ENCODE results near the gene UBAC2. TPM values are rescaled to one million over a fixed set of nuclear protein-coding genes. Genes with fewer than 3 reads are reported as not detected.

Gene UBAC2
- total RNA-seq, 1 experiment from 2014 or later, result 80.3 TPM

- Histone ChIP-seq H3K4me1 (replicated peaks; ENCODE audit: insufficient read depth) (no peaks in the 10 kb centered on the region), H3K4me2 (no peak overlapping the region), H3K9me3 (ENCODE audit: insufficient read depth, low read depth) (no peaks in the 10 kb centered on the region), H3K27ac (no peak overlapping the region), H3K79me2 (ENCODE audit: low read depth) (no peaks in the 10 kb centered on the region), H4K20me1 (ENCODE audit: insufficient read depth) (peaks cover 2% of the 10 kb centered on the region; the same call in 1 of the 2 replicates), H2AFZ (no peak overlapping the region), H3K4me3 (no peak overlapping the region), H3K36me3 (ENCODE audit: low read depth) (0 out of 2 replicates have a peak, but pooled peaks cover 15% of the 10 kb centered on the region), H3K9me2 (ENCODE audit: insufficient read depth) (no peaks in the 10 kb centered on the region), H3K27me3 (ENCODE audit: insufficient read depth, low read depth) (no peaks in the 10 kb centered on the region), H3F3A (ENCODE audit: insufficient read depth, low read depth) (no peaks in the 10 kb centered on the region)
- ChIA-PET POLR2A (ENCODE audit: unreplicated experiment) (no interaction called here), CTCF (no interaction called here)
- intact Hi-C loops (cut with micrococcal nuclease; ENCODE audit: unreplicated experiment), result no loop called here
- no TSS peak for BruUV-seq (replicated peaks)
- TF ChIP-seq EZH2 (IDR thresholded peaks at IDR 0.05; ENCODE audit: low read depth), result no peak
- TF ChIP-seq CTCF (conservative IDR thresholded peaks at IDR 0.05), result no peak
- DNase-seq, result no peak
Observed at GRCh38 chr13:99357131-99357596, 156.5 kb downstream of the UBAC2 start.

- Histone ChIP-seq H2AFZ (no peak overlapping the region), H3K4me2 (no peak overlapping the region), H3K36me3 (ENCODE audit: low read depth) (0 out of 2 replicates have a peak, but pooled peaks cover 23% of the 10 kb centered on the region), H3K27ac (no peak overlapping the region), H3K4me1 (replicated peaks; ENCODE audit: insufficient read depth) (no peaks in the 10 kb centered on the region), H4K20me1 (ENCODE audit: insufficient read depth) (peaks cover 3% of the 10 kb centered on the region; the same call in 1 of the 2 replicates), H3F3A (ENCODE audit: insufficient read depth, low read depth) (no peaks in the 10 kb centered on the region), H3K27me3 (ENCODE audit: insufficient read depth, low read depth) (no peaks in the 10 kb centered on the region), H3K4me3 (no peak overlapping the region), H3K9me3 (ENCODE audit: insufficient read depth, low read depth) (no peaks in the 10 kb centered on the region), H3K9me2 (ENCODE audit: insufficient read depth) (no peaks in the 10 kb centered on the region), H3K79me2 (ENCODE audit: low read depth) (no peaks in the 10 kb centered on the region)
- ChIA-PET CTCF (no interaction called here), POLR2A (ENCODE audit: unreplicated experiment) (no interaction called here)
- no TSS peak for BruUV-seq (replicated peaks)
- DNase-seq, result no peak
- intact Hi-C loops (cut with micrococcal nuclease; ENCODE audit: unreplicated experiment), result no loop called here
- TF ChIP-seq EZH2 (IDR thresholded peaks at IDR 0.05; ENCODE audit: low read depth), result no peak
- TF ChIP-seq CTCF (conservative IDR thresholded peaks at IDR 0.05), result no peak
Observed at GRCh38 chr13:99357941-99358340, 157.3 kb downstream of the UBAC2 start.

DNA sequence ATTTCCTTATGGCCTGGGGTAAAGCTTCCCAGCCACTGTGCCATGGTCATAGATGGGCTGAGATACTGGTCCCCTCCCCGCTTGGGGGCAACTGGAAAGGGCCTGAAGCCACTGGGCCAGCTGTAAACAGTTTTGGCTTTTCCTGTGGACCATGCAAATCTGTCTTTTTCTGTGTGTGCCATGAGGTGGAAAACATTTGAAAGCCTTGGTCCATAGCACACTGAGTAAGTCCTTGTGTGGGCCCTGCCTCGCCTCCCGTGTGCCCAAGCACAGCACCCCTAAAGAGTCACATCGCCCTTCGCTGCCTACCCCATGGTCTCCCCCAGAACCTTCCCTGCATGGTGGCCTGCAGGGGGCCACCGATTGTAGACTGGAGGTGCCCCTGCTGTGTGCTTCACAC lies 158.9 kb downstream of the UBAC2 start:
- Histone ChIP-seq H3K4me3 (no peak overlapping the region), H3K4me1 (replicated peaks; ENCODE audit: insufficient read depth) (no peaks in the 10 kb centered on the region), H4K20me1 (ENCODE audit: insufficient read depth) (peaks cover 3% of the 10 kb centered on the region), H3F3A (ENCODE audit: insufficient read depth, low read depth) (peaks cover 4% of the 10 kb centered on the region; the same call in 1 of the 2 replicates), H3K4me2 (no peak overlapping the region), H3K79me2 (ENCODE audit: low read depth) (0 out of 2 replicates have a peak, but pooled peaks cover 3% of the 10 kb centered on the region), H3K27me3 (ENCODE audit: insufficient read depth, low read depth) (no peaks in the 10 kb centered on the region), H3K9me3 (ENCODE audit: insufficient read depth, low read depth) (no peaks in the 10 kb centered on the region), H3K36me3 (ENCODE audit: low read depth) (0 out of 2 replicates have a peak, but pooled peaks cover 26% of the 10 kb centered on the region), H2AFZ (no peak overlapping the region), H3K9me2 (ENCODE audit: insufficient read depth) (no peaks in the 10 kb centered on the region), H3K27ac (no peak overlapping the region)
- TF ChIP-seq CTCF (conservative IDR thresholded peaks at IDR 0.05) (no peak), EZH2 (IDR thresholded peaks at IDR 0.05; ENCODE audit: low read depth) (no peak)
- DNase-seq, result no peak
- POLR2A ChIA-PET (ENCODE audit: unreplicated experiment), result no interaction called here
- intact Hi-C loops (cut with micrococcal nuclease; ENCODE audit: unreplicated experiment), result no loop called here
- no TSS peak for BruUV-seq (replicated peaks)
- CTCF ChIA-PET, result no interaction called here

Measured in PC-9 (cell line).